Ureter (tissue), 1 donor: Measurements from ENCODE around the gene ZBTB16. TPM values are rescaled to one million over a fixed set of nuclear protein-coding genes. Genes with fewer than 3 reads are reported as not detected.

Source experiments
- DNase-seq: peaks from one replicate; pipeline ENCODE4 v3.0.0-alpha.2; 2020; ENCODE audit warnings: low spot score
- total RNA-seq: library from RNA; stranded (reverse); gene quantifications from one replicate; pipeline ENCODE4 v1.2.4, GENCODE V29; 2023
- donor health status: DM: yes; HTN: yes; CAD: no.

Gene ZBTB16
- total RNA-seq, 1 donor from 2014 or later, result 166 TPM

DNA sequence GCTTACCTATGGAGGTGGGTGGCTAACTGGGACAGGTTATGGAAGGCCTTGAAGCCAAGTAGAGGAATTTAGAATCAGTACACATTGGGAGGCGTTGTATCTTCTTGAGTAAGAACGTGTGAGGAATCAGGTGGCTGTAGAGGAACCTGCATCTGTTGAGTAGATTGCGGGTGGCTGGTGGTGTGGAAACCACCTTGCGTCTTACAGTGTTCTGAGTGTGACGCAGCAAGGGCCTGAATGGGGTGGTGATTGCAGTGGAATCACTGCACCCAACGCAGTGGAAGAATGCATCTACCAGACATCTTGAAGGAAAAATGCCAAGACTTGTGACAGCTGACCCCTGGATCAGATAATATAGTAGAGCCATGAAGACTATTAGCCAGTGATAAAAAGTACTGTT lies 125.9 kb downstream of the ZBTB16 start:
- DNase-seq, result no peak

DNA sequence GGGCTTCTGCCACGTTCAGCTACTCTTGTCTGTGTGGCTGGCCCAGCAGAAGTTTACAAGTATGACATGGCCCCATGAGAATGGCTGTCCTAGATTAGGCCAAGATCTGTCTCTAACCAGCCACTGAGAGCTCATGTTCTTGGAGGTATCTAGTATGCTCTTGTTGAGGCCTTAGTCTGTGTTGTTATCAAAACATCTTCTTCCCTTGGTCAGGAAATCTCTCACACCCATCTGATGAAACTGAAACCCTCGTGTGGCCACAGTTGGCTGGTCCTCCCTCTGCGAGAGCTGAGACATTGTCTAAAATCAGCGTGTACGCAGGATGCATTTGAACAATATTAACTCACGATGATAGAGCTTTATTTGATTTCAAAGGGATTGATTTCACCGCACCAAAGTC lies 127.7 kb downstream of the ZBTB16 start:
- no peak for DNase-seq

DNA sequence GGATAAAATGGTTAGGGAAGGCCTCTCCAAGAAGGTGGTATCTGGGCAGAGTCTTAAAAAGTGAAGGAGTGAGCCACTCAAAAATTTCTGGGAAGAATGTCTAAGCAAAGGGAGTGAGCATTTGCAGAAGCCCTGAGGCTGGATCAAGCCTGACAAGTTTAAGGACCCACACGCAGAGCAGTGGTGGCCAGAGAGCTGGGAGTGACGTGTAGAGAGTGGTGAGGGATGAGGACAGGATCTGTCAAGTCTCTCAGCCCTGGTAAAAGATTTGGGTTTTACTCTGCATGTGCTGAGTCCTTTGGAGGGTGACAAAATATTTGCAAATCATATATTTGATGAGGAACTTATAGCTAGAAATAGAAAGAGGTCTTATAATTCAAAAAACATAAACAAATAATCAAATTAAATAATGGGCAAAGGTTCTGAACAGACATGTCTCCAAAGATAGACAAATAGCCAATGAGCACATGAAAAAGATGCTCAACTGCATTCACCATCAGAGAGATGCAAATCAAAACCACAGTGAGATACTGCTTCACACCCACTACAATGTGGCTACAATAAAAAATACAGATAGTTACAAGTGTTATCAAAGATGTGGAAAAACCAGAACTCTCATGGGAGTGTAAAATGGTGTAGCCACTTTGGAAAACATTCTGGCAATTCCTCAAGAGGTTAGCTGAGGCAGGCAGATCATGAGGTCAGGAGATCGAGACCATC lies 129.5 kb downstream of the ZBTB16 start:
- no peak for DNase-seq

GRCh38 chr11:114190630-114191029 lies 131.1 kb downstream of the ZBTB16 start:
- DNase-seq, result no peak

GRCh38 chr11:114191893-114192292 lies 132.4 kb downstream of the ZBTB16 start:
- no peak for DNase-seq

DNA sequence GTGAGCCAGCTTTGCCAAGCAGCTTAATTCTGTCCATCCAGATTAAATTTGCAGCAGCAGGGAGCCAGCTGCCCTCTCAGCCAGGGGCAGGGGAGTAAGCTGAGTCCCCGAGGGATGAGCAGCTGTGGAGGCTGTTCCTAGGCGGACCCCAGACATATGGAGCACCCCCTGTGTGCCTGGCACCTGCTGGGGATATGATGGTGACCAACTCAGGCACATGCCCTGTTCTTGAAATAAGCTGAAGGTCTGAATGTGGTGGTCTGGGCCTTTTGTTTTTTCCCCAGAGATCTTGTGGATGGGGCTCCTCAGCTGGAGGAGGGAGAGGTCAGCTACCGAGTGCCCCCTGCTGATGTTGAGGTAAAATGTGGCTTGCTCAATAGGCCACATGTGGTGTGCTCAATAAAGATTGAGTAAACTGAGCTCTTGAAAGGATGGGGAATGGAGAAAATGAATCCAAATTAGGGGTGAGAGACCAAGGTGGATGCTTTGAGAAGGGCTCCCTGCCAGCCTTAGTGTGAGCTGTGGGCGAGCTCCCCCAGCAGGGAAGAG lies 133.4 kb downstream of the ZBTB16 start:
- no peak for DNase-seq

DNA sequence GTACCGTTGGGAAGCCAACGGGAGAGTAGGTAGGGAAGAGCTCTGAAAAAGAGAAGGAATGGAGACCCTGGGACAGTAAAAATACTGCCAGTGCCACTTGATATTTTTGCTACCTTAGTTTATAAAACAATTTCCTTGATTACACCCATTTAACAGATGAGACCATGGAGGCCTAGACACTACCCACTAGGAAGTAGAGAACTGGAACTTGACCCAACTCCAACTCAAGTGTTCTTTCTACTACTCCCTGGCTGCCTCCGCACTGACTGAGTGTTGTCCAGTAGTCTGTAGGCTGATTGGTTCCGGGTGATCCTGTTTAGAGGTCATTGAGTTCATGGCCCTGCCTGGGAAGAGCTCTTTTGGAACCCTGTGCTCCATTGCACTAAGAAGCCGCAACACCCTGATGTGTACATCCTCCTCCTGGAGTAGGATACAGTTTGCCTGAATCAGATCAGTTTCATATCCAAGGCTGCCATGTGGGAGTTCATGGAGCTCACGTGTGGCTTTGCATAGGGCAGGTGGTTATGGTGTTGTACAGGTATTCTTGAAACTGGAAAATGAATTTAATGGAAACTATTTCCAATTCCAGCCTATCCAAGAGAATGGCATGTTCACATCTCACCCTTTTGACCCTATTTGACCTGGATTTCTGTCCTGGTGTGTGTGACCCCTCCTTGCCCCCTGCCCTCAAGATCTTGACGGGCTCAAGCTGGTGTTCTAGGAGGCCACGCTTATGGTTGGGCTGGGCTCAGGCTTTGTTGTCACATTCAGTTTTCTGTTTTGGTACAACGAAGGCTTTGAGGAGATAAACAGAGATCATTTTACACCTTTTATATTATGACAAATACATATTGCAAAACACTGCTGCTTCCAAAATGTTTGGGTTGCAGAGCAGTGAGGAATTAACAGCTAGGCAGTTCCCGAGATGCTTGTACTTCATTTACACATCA lies 134.5 kb downstream of the ZBTB16 start:
- no peak for DNase-seq

DNA sequence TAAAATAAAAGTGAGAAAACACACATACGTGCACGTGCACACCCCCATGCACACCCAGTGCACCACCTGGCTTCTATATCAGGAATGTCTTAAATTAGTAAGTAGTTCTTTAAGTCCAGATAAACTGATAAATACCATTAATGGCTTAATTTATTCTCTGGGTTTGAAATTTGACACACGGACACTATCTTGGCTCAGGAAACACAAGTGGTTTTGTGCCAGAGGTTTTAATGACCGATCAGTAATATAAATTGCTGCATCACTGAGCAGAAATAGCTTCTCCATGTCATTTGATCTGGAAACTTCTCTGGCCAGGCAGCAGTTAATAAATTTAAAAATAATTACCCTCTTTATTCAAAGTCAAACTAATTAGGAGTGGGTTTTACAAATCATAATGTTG lies 135.2 kb downstream of the ZBTB16 start:
- DNase-seq, result no peak

GRCh38 chr11:114195151-114195550 lies 135.6 kb downstream of the ZBTB16 start:
- no peak for DNase-seq

- DNase-seq, result peak; percentile 76
These were observed 136.6 kb downstream of the ZBTB16 start for GRCh38 chr11:114195981-114196731.

DNA sequence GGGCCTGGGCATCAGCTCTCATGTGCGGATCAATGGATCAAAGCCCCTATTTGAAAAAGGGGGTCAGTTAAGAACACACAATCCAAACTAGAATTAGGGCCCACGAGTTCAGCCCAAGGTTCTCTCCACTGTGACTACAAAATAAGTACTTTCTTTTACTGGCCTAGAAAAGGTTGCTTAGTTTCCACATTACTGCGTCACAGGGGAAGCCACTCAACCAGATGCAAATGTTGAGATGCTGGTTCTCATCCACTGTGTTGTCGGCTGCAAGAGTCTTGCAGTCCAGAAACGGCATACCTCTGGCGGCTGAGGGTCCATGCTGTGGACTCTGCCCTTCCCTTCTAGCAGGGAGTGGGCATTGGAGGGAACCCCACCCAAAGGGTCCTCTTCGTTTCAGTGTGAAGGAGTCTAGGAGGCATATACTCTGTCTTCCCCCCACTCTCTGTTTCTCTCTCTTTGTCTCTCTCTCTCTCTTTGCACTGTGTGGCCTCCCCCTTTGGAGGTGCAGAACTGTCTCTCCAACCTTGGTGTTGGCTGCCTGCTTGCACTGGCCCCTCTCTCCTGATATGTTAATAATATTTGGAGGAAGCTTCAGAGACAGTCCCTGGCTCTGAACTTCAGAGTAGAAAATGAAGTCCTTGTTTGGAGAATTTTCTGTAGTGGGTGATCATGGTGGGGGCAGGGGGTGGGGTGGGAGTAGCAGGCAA lies 137.6 kb downstream of the ZBTB16 start:
- no peak for DNase-seq

DNA sequence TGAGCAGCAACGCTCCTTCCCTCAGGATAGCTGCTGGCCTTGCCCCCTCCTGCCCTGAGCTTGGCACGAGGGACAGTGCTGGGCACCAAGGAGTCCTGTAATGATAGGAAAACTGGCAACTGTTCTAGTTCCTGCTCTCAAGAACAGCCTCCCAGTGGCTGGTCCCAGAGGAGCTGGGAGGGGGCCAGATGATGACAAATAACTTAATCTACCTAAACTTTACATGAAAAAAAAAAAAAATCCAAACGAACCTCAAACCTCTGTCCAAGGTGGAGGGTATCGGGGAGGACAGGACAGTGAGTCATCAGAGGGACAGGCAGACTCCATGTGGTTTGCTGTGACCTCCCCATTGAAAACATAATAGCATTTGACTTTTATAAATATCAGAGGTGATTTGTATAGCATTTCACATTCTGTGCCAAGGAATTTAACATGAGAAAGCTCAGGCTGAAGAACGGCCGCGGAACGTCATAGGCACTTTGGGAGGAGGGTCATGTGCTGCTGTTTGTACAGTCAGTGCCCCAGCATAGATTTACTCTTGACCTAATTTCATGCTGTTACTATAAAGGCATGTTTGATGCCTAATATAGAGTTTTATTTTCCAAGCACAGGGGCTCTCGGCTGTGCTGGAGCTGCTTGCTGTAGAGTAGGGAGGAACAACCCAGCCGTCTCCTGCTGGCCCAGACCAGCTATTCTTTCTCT lies 138.4 kb downstream of the ZBTB16 start:
- DNase-seq, result peak; percentile 82

- no peak for DNase-seq
These were observed 139.5 kb downstream of the ZBTB16 start for GRCh38 chr11:114199051-114199450.

- no peak for DNase-seq
These were observed 141.0 kb downstream of the ZBTB16 start for GRCh38 chr11:114200351-114201133.

- DNase-seq, result no peak
These were observed 141.7 kb downstream of the ZBTB16 start for GRCh38 chr11:114201219-114201618.

- no peak for DNase-seq
These were observed 142.6 kb downstream of the ZBTB16 start for GRCh38 chr11:114202011-114202609.

DNA sequence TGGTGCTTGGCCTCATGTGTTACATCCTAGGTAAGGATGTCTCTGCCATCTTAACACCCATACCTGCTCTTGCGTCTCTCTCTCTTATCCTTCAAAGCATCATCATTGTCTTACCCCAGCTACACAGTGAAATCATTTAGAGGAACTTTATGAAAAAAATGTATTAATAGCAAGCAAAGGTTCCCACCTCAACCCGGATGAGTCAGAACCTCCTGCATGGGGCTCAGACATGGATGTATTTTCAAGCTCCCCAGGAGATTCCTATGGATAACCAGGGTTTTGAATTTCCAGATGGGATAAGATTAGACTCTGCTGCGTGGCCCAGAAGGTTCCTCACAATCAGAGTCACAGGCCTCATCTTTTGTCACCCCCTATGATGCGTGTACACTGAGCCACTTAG lies 147.6 kb downstream of the ZBTB16 start:
- DNase-seq, result no peak

GRCh38 chr11:114208377-114208776 lies 148.9 kb downstream of the ZBTB16 start:
- DNase-seq, result no peak

- DNase-seq, result no peak
These were observed 149.8 kb downstream of the ZBTB16 start for GRCh38 chr11:114209343-114209742.
